GM18502 (cell line): ENCODE data around the gene ASPG.

Source experiments
- ATAC-seq: cut with Tn5 transposase; IDR thresholded peaks from one replicate; pipeline ENCODE4 v1.9.1; 2021; ENCODE audit warnings: mild to moderate bottlenecking; ENCODE audit not compliant: unreplicated experiment, poor library complexity

The ASPG gene

GRCh38 chr14:104092931-104093365 is 7.4 kb downstream of the ASPG start:
- ATAC-seq, result no peak

- ATAC-seq, result no peak
These were observed 8.0 kb downstream of the ASPG start for GRCh38 chr14:104093366-104094055.

- no peak for ATAC-seq
These were observed 8.7 kb downstream of the ASPG start for GRCh38 chr14:104094056-104094708.

GRCh38 chr14:104094709-104095425 is 9.4 kb downstream of the ASPG start:
- no peak for ATAC-seq

GRCh38 chr14:104095426-104096310 is 10.2 kb downstream of the ASPG start:
- no peak for ATAC-seq

- no peak for ATAC-seq
These were observed 10.8 kb downstream of the ASPG start for GRCh38 chr14:104096318-104096717.

GRCh38 chr14:104096751-104097700 is 11.5 kb downstream of the ASPG start:
- no peak for ATAC-seq

GRCh38 chr14:104098272-104099095 is 13.0 kb downstream of the ASPG start:
- no peak for ATAC-seq

GRCh38 chr14:104099096-104100041 is 13.9 kb downstream of the ASPG start:
- no peak for ATAC-seq

GRCh38 chr14:104100171-104101085 is 14.9 kb downstream of the ASPG start:
- no peak for ATAC-seq

GRCh38 chr14:104101086-104101621 is 15.7 kb downstream of the ASPG start:
- no peak for ATAC-seq

- no peak for ATAC-seq
These were observed 16.3 kb downstream of the ASPG start for GRCh38 chr14:104101651-104102281.

GRCh38 chr14:104102282-104102914 is 16.9 kb downstream of the ASPG start:
- ATAC-seq, result no peak

GRCh38 chr14:104103061-104103445 is 17.6 kb downstream of the ASPG start:
- ATAC-seq, result no peak

GRCh38 chr14:104103446-104104075 is 18.1 kb downstream of the ASPG start:
- ATAC-seq, result no peak
